Neural cell (in vitro differentiated cells): ENCODE results near the gene VWC2. TPM values are rescaled to one million over a fixed set of nuclear protein-coding genes. Genes with fewer than 3 reads are reported as not detected.

Experiments used
- H2AFZ ChIP-seq: fragments of 200-600, 300-800 bp; sonication (generic), shearing (Covaris generic); 2 replicates; pipeline ENCODE4 v1.6.0; 2014; ENCODE audit warnings: low read depth, mild to moderate bottlenecking, antibody characterized with exemption, low read length, moderate library complexity
- H3F3A ChIP-seq: fragments of 200-600 bp; shearing (Covaris generic); 2 replicates; pipeline ENCODE4 v1.6.1; 2016; ENCODE audit warnings: mild to moderate bottlenecking, moderate library complexity, mixed read lengths, antibody characterized with exemption, low read length; ENCODE audit not compliant: insufficient read depth, poor library complexity, severe bottlenecking
- H3K27ac ChIP-seq: fragments of 200-600, 300-800 bp; sonication (generic), shearing (Covaris generic); 2 replicates; pipeline ENCODE4 v1.5.1; 2014; ENCODE audit warnings: mild to moderate bottlenecking, low read length, moderate library complexity
- H3K27me3 ChIP-seq: fragments of 300-800, 200-600 bp; sonication (generic), shearing (Covaris generic); 2 replicates; pipeline ENCODE4 v1.6.0; 2014; ENCODE audit warnings: mild to moderate bottlenecking, low read depth, low read length, moderate library complexity; ENCODE audit not compliant: insufficient read depth
- H3K36me3 ChIP-seq: fragments of 300-800, 200-600 bp; sonication (generic), shearing (Covaris generic); 2 replicates; pipeline ENCODE4 v1.5.1; 2014; ENCODE audit warnings: mild to moderate bottlenecking, antibody characterized with exemption, low read length, moderate library complexity; ENCODE audit not compliant: insufficient read depth
- H3K4me2 ChIP-seq: fragments of 300-800, 200-600 bp; sonication (generic), shearing (Covaris generic); 2 replicates; pipeline ENCODE4 v1.6.0; 2014; ENCODE audit warnings: mild to moderate bottlenecking, low read length
- H3K4me3 ChIP-seq: fragments of 300-800, 200-600 bp; sonication (generic), shearing (Covaris generic); 2 replicates; pipeline ENCODE4 v1.5.1; 2014; ENCODE audit warnings: mild to moderate bottlenecking, low read length, moderate library complexity
- H3K79me2 ChIP-seq: fragments of 200-600 bp; shearing (Covaris generic); replicated peaks from 2 replicates; pipeline ENCODE4 v1.6.0; 2014; ENCODE audit warnings: mild to moderate bottlenecking, low read length, moderate library complexity; ENCODE audit not compliant: insufficient read depth
- H3K9ac ChIP-seq: fragments of 300-800, 200-600 bp; sonication (generic), shearing (Covaris generic); 2 replicates; pipeline ENCODE4 v1.6.1; 2016; ENCODE audit warnings: mild to moderate bottlenecking, low read length, mixed read lengths
- H3K9me2 ChIP-seq: fragments of 200-600 bp; shearing (Covaris generic); 2 replicates; pipeline ENCODE4 v1.6.1; 2016; ENCODE audit warnings: mild to moderate bottlenecking, low read length, mixed read lengths; ENCODE audit not compliant: insufficient read depth
- H3K9me3 ChIP-seq: fragments of 200-600, 300-800 bp; sonication (generic), shearing (Covaris generic); 2 replicates; pipeline ENCODE4 v1.6.1; 2016; ENCODE audit warnings: mild to moderate bottlenecking, mixed run types, low read length, moderate library complexity, mixed read lengths
- H4K20me1 ChIP-seq: fragments of 200-600 bp; shearing (Covaris generic); 2 replicates; pipeline ENCODE4 v1.6.1; 2016; ENCODE audit warnings: mild to moderate bottlenecking, mixed run types; ENCODE audit not compliant: insufficient read depth
- CTCF ChIP-seq: fragments of 450-650 bp; IDR thresholded peaks from 2 replicates; pipeline ENCODE4 v1.5.1; 2014; ENCODE audit warnings: antibody characterized with exemption, mild to moderate bottlenecking, moderate library complexity; ENCODE audit not compliant: poor library complexity, severe bottlenecking
- EP300 ChIP-seq: fragments of 450-650 bp; conservative IDR thresholded peaks from 2 replicates; pipeline ENCODE4 v1.6.1; 2014; ENCODE audit warnings: antibody characterized with exemption, mild to moderate bottlenecking, moderate library complexity; ENCODE audit not compliant: poor library complexity, severe bottlenecking
- EZH2 ChIP-seq: fragments of 200-600, 300-800 bp; shearing (Covaris generic), sonication (generic); IDR thresholded peaks from 2 replicates; pipeline ENCODE4 v1.6.1; 2014; ENCODE audit warnings: antibody characterized with exemption, low read length, borderline replicate concordance, mild to moderate bottlenecking; ENCODE audit not compliant: insufficient read depth, poor library complexity, severe bottlenecking
- MXI1 ChIP-seq: fragments of 450-650 bp; conservative IDR thresholded peaks from 2 replicates; pipeline ENCODE4 v1.6.1; 2014; ENCODE audit warnings: antibody characterized with exemption, mild to moderate bottlenecking; ENCODE audit not compliant: poor library complexity, severe bottlenecking
- POLR2AphosphoS5 ChIP-seq: IDR thresholded peaks from 2 replicates; pipeline ENCODE4 v1.6.1; 2012
- RAD21 ChIP-seq: fragments of 450-650 bp; conservative IDR thresholded peaks from 2 replicates; pipeline ENCODE4 v1.6.1; 2014; ENCODE audit warnings: antibody characterized with exemption, mild to moderate bottlenecking, moderate library complexity
- REST ChIP-seq: IDR thresholded peaks from 2 replicates; pipeline ENCODE4 v1.6.1; 2012; ENCODE audit warnings: borderline replicate concordance
- SMC3 ChIP-seq: fragments of 450-650 bp; conservative IDR thresholded peaks from 2 replicates; pipeline ENCODE4 v1.6.1; 2014; ENCODE audit warnings: antibody characterized with exemption, mild to moderate bottlenecking, moderate library complexity; ENCODE audit not compliant: poor library complexity
- TAF1 ChIP-seq: IDR thresholded peaks from 2 replicates; pipeline ENCODE4 v1.6.1; 2012; ENCODE audit warnings: low read depth
- polyA plus RNA-seq: library from polyadenylated mRNA; depleted of rRNA; stranded (reverse); fragments of >200 nt; gene quantifications from 2 replicates; pipeline ENCODE4 v1.2.3, GENCODE V29; 2014

VWC2 gene
- polyA plus RNA-seq, 1 donor from 2014 or later, result 4.6 TPM

- Histone ChIP-seq H4K20me1 (no peaks in the 10 kb centered on the region), H3K27me3 (no peaks in the 10 kb centered on the region), H3K36me3 (no peaks in the 10 kb centered on the region), H3K4me3 (no peak overlapping the region), H3K9ac (no peak overlapping the region), H3K27ac (no peak overlapping the region), H3F3A (no peaks in the 10 kb centered on the region), H3K4me2 (no peak overlapping the region), H2AFZ (no peak overlapping the region), H3K9me3 (no peaks in the 10 kb centered on the region), H3K79me2 (no peaks in the 10 kb centered on the region), H3K9me2 (no peaks in the 10 kb centered on the region)
- TF ChIP-seq EP300 (no peak), SMC3 (peak; percentile 98), MXI1 (no peak), CTCF (peak; percentile 96), RAD21 (peak; percentile 99)
Measured at GRCh38 chr7:49852619-49853462, 79.4 kb downstream of the VWC2 start.

DNA sequence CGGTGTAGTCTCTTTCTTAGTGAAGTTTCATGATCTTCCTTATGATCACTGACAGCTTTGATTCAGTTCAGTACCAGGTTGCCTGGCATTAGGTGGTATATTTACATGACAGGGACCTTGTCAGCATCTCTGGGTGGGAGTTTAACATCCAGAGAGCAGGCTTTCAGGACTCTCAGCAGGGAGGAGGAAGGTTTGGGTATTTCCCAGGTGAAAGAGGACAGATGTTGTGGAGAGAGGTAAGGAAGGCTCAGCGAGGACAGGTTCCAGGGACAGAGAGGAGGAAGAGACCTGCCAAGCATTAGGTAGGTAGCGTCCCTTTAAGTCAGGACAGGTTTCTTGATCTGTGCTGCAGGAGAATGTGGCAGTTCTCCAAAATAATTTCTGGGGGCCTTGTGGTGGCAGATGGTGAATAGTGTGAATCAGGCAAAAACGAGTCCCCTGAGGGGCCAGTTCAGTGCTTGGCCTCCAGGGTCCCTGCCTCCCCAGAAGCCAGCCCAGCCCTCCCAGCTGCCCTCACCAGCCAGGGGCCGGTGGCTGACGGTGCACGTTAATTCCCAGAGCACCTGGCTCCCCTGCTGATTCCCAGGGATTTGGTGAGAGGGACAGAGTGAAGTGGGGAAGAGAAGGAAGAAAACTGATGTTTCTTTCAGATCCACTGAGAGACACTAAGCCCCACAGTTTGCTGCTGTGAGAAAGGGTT lies 82.0 kb downstream of the VWC2 start:
- Histone ChIP-seq H3K79me2 (no peaks in the 10 kb centered on the region), H3K27me3 (no peaks in the 10 kb centered on the region), H3K4me2 (no peak overlapping the region), H3K9me3 (no peaks in the 10 kb centered on the region), H3K4me3 (no peak overlapping the region), H2AFZ (no peak overlapping the region), H3K36me3 (no peaks in the 10 kb centered on the region), H4K20me1 (no peaks in the 10 kb centered on the region), H3K9ac (no peak overlapping the region), H3K27ac (no peak overlapping the region), H3K9me2 (no peaks in the 10 kb centered on the region), H3F3A (no peaks in the 10 kb centered on the region)
- TF ChIP-seq REST (no peak), TAF1 (no peak), RAD21 (no peak), EZH2 (no peak), POLR2AphosphoS5 (no peak), EP300 (no peak)
